ENCODE results near the gene ANKRD13A. TPM values are rescaled to one million over a fixed set of nuclear protein-coding genes. Genes with fewer than 3 reads are reported as not detected.

ANKRD13A gene
- total and polyA plus RNA-seq, 2 experiments from 2014 or later, result 5.7 to 25.6 TPM

DNA sequence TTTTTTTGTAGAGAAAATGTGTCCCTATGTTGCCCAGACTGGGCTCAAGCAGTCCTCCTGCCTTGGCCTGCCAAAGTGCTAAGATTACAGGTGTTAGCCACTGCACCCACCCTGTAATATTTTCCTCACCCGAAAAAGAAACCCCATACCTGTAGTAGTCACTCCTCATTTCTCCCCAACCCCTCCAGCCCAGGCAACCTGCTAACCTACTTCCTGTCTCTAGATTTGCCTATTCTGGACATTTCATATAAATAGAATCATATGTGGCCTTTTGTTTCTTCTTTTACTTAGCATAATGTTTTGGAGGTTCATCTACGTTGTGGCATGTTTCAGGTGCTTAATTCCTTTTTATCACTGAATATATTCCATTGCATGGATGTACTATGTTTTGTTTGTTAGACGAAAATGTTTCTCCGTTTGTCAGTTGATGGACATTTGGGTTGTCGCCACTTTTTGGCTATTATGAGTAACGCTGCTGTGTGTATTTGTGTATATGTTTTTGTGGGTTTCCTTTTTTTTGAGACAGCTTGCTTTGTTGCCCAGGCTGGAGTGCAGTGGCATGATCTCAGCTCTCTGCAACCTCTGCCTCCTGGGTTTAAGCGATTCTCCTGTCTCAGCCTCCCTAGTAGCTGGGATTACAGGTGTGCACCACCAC is 6.2 kb downstream of the ANKRD13A start (continued):
- TF ChIP-seq, protein P1, sequence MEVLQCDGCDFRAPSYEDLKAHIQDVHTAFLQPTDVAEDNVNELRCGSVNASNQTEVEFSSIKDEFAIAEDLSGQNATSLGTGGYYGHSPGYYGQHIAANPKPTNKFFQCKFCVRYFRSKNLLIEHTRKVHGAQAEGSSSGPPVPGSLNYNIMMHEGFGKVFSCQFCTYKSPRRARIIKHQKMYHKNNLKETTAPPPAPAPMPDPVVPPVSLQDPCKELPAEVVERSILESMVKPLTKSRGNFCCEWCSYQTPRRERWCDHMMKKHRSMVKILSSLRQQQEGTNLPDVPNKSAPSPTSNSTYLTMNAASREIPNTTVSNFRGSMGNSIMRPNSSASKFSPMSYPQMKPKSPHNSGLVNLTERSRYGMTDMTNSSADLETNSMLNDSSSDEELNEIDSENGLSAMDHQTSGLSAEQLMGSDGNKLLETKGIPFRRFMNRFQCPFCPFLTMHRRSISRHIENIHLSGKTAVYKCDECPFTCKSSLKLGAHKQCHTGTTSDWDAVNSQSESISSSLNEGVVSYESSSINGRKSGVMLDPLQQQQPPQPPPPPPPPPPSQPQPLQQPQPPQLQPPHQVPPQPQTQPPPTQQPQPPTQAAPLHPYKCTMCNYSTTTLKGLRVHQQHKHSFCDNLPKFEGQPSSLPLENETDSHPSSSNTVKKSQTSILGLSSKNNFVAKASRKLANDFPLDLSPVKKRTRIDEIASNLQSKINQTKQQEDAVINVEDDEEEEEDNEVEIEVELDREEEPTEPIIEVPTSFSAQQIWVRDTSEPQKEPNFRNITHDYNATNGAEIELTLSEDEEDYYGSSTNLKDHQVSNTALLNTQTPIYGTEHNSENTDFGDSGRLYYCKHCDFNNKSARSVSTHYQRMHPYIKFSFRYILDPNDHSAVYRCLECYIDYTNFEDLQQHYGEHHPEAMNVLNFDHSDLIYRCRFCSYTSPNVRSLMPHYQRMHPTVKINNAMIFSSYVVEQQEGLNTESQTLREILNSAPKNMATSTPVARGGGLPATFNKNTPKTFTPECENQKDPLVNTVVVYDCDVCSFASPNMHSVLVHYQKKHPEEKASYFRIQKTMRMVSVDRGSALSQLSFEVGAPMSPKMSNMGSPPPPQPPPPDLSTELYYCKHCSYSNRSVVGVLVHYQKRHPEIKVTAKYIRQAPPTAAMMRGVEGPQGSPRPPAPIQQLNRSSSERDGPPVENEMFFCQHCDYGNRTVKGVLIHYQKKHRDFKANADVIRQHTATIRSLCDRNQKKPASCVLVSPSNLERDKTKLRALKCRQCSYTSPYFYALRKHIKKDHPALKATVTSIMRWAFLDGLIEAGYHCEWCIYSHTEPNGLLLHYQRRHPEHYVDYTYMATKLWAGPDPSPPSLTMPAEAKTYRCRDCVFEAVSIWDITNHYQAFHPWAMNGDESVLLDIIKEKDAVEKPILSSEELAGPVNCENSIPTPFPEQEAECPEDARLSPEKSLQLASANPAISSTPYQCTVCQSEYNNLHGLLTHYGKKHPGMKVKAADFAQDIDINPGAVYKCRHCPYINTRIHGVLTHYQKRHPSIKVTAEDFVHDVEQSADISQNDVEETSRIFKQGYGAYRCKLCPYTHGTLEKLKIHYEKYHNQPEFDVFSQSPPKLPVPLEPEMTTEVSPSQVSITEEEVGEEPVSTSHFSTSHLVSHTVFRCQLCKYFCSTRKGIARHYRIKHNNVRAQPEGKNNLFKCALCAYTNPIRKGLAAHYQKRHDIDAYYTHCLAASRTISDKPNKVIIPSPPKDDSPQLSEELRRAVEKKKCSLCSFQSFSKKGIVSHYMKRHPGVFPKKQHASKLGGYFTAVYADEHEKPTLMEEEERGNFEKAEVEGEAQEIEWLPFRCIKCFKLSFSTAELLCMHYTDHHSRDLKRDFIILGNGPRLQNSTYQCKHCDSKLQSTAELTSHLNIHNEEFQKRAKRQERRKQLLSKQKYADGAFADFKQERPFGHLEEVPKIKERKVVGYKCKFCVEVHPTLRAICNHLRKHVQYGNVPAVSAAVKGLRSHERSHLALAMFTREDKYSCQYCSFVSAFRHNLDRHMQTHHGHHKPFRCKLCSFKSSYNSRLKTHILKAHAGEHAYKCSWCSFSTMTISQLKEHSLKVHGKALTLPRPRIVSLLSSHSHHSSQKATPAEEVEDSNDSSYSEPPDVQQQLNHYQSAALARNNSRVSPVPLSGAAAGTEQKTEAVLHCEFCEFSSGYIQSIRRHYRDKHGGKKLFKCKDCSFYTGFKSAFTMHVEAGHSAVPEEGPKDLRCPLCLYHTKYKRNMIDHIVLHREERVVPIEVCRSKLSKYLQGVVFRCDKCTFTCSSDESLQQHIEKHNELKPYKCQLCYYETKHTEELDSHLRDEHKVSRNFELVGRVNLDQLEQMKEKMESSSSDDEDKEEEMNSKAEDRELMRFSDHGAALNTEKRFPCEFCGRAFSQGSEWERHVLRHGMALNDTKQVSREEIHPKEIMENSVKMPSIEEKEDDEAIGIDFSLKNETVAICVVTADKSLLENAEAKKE (CRISPR knock-in tag; IDR thresholded peaks at IDR 0.05), result no peak
- TF ChIP-seq CTCF (conservative IDR thresholded peaks at IDR 0.05; ENCODE audit: low read depth in 2 of 2) (no peak), NANOG (IDR thresholded peaks at IDR 0.05; ENCODE audit: borderline replicate concordance) (no peak), JUNB (IDR thresholded peaks at IDR 0.05; ENCODE audit: unreplicated experiment) (no peak), ZNF331 (CRISPR knock-in tag; IDR thresholded peaks at IDR 0.05; ENCODE audit: low read depth) (no peak), EZH2phosphoT487 (IDR thresholded peaks at IDR 0.05; ENCODE audit: unreplicated experiment) (no peak)

- no peak for DNase-seq (ENCODE audit: low spot score)
- H3K27ac ChIP-seq (ENCODE audit: low read depth), result no peak overlapping the region
- ATAC-seq, result no peak
- H2AFZ ChIP-seq, result no peak overlapping the region
- H3K4me3 Mint-ChIP-seq, result no peak overlapping the region
- no peaks in the 10 kb centered on the region for H3K9me2 ChIP-seq (ENCODE audit: insufficient read depth)
- no peaks in the 10 kb centered on the region; the same call in 2 of the 3 replicates for H3K36me3 Mint-ChIP-seq (ENCODE audit: low read depth)
- H3K4me3 ChIP-seq, result no peak overlapping the region
- H3K79me2 ChIP-seq (replicated peaks; ENCODE audit: insufficient read depth), result peaks cover 7% of the 10 kb centered on the region; the same call in 1 of the 2 replicates
- no peak overlapping the region for H3K4me2 ChIP-seq
- peaks cover 5% of the 10 kb centered on the region; the same call in 1 of the 2 replicates for H4K20me1 ChIP-seq (replicated peaks; ENCODE audit: insufficient read depth)
- no peaks in the 10 kb centered on the region for H3K9me3 Mint-ChIP-seq
- H3K27ac Mint-ChIP-seq, result no peak overlapping the region
- H3F3A ChIP-seq (replicated peaks; ENCODE audit: low read depth), result no peaks in the 10 kb centered on the region
- H3K27me3 ChIP-seq (ENCODE audit: insufficient read depth), result peaks cover 4% of the 10 kb centered on the region
- peaks cover under 1% of the 10 kb centered on the region for H3K27me3 Mint-ChIP-seq (ENCODE audit: insufficient read depth, low read depth, poor library complexity)
- H3K36me3 ChIP-seq (ENCODE audit: insufficient read depth), result no peaks in the 10 kb centered on the region
- no peaks in the 10 kb centered on the region for H3K4me1 ChIP-seq (ENCODE audit: insufficient read depth)
- H3K4me1 Mint-ChIP-seq, result no peaks in the 10 kb centered on the region
- TF ChIP-seq ZNF331 (CRISPR knock-in tag; IDR thresholded peaks at IDR 0.05; ENCODE audit: low read depth) (no peak), ZNF114 (CRISPR knock-in tag; IDR thresholded peaks at IDR 0.05) (no peak), POLR2AphosphoS5 (IDR thresholded peaks at IDR 0.05; ENCODE audit: low read depth) (no peak)
Measured at GRCh38 chr12:110006115-110006514, 6.9 kb downstream of the ANKRD13A start.

Data from GM23338 (cell line).